ENCODE results near the gene SLIRP. TPM values are rescaled to one million over a fixed set of nuclear protein-coding genes. Genes with fewer than 3 reads are reported as not detected.
"Not testable (repeated sequence)": the region's sequence is repeated elsewhere in the genome, so short reads cannot be mapped to it uniquely, and the experiment has no call there.

The SLIRP gene
- 332 and 421 TPM in 2 replicates for total RNA-seq (2014; rRNA removed; shearing (Covaris generic))

GRCh38 chr14:77707724-77708408 lies at the start of gene SLIRP, which contains the start of gene ALKBH1:
Gene SLIRP (plus strand): TSS chr14:77708103. CDS start chr14:77708112, 9 bp downstream.
Gene ALKBH1 (minus strand): TSS chr14:77708023. CDS start chr14:77708004, 19 bp downstream.
- DNase-seq (ENCODE audit: low read depth), result peak; percentile 84

GRCh38 chr14:77659831-77660230 lies 48.1 kb upstream of the SLIRP start:
- DNase-seq (ENCODE audit: low read depth), result no peak

GRCh38 chr14:77660754-77661153 lies 47.1 kb upstream of the SLIRP start:
- DNase-seq (ENCODE audit: low read depth), result peak; percentile 80

GRCh38 chr14:77661562-77661961 lies 46.3 kb upstream of the SLIRP start:
- DNase-seq (ENCODE audit: low read depth), result not testable (repeated sequence)

GRCh38 chr14:77663293-77663692 lies 44.6 kb upstream of the SLIRP start:
- DNase-seq (ENCODE audit: low read depth), result peak; percentile 89

- DNase-seq (ENCODE audit: low read depth), result no peak
Measured at GRCh38 chr14:77667331-77667730, 40.6 kb upstream of the SLIRP start.

- no peak for DNase-seq (ENCODE audit: low read depth)
Measured at GRCh38 chr14:77673193-77673592, 34.7 kb upstream of the SLIRP start.

GRCh38 chr14:77674931-77675330 lies 33.0 kb upstream of the SLIRP start:
- no peak for DNase-seq (ENCODE audit: low read depth)

GRCh38 chr14:77681196-77682157 lies 26.4 kb upstream of the SLIRP start:
- peak; percentile 69 for DNase-seq (ENCODE audit: low read depth)

GRCh38 chr14:77682158-77682553 lies 25.7 kb upstream of the SLIRP start:
- DNase-seq (ENCODE audit: low read depth), result peak; percentile 62

GRCh38 chr14:77691259-77691658 lies 16.6 kb upstream of the SLIRP start:
- DNase-seq (ENCODE audit: low read depth), result peak; percentile 36

- peak; percentile 57 for DNase-seq (ENCODE audit: low read depth)
Measured at GRCh38 chr14:77707355-77707723, 564 bp upstream of the SLIRP start.

GRCh38 chr14:77708749-77709148 lies 846 bp downstream of the SLIRP start:
- no peak for DNase-seq (ENCODE audit: low read depth)

GRCh38 chr14:77709412-77709811 lies 1.5 kb downstream of the SLIRP start:
- no peak for DNase-seq (ENCODE audit: low read depth)

GRCh38 chr14:77710364-77710763 lies 2.5 kb downstream of the SLIRP start:
- DNase-seq (ENCODE audit: low read depth), result no peak

- DNase-seq (ENCODE audit: low read depth), result no peak
Measured at GRCh38 chr14:77714926-77715325, 7.0 kb downstream of the SLIRP start.

- DNase-seq (ENCODE audit: low read depth), result no peak
Measured at GRCh38 chr14:77717608-77718305, 9.9 kb downstream of the SLIRP start.

GRCh38 chr14:77721437-77721836 lies 13.5 kb downstream of the SLIRP start:
- no peak for DNase-seq (ENCODE audit: low read depth)

GRCh38 chr14:77722301-77722700 lies 14.4 kb downstream of the SLIRP start:
- DNase-seq (ENCODE audit: low read depth), result no peak

GRCh38 chr14:77730976-77731497 lies 23.1 kb downstream of the SLIRP start:
- no peak for DNase-seq (ENCODE audit: low read depth)

- peak; percentile 81 for DNase-seq (ENCODE audit: low read depth)
Measured at GRCh38 chr14:77738559-77739250, 30.8 kb downstream of the SLIRP start.

All from M059J (cell line).